HG02678 (cell line): ENCODE results near the gene CD7.

Source experiments
- ATAC-seq: cut with Tn5 transposase; IDR thresholded peaks from one replicate; pipeline ENCODE4 v1.9.1; 2021; ENCODE audit warnings: mild to moderate bottlenecking, moderate library complexity; ENCODE audit not compliant: unreplicated experiment

CD7 gene

DNA sequence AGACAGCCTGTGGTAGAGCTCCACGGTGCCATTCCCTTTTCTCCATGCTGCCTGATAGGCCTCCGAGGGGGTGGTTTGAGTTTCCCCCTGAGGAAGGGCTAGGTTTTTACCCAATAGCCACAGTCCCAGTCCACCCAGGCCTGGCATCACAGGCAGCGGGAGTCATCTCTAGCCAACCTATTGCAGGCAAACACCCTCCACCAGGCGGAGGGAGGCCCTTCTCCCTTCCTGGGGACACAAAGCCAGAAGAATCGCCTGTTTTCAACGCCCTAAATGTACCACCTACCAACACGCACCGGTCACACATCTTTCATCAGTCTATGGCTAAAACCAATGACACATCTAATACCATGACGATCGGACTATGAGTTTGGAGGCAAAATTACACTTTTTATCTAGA, 51.3 kb downstream of the CD7 start:
- ATAC-seq, result no peak
